GM12878 (cell line): ENCODE results near the gene EML3. TPM values are rescaled to one million over a fixed set of nuclear protein-coding genes. Genes with fewer than 3 reads are reported as not detected.
A peak's percentile ranks its signal among the peaks of the same experiment; 100 is the strongest.

Source experiments
- ATAC-seq: fragments of 200-7000 bp; cut with Tn5 transposase; 3 replicates; pipeline ENCODE4 v1.9.1; 2020; ENCODE audit warnings: mild to moderate bottlenecking, moderate library complexity
- BruUV-seq: library from RNA; stranded (reverse); fragments of 400-500 nt; replicated peaks from 2 replicates; lab custom pipeline; 2021; lab: Mats Ljungman, UMichigan
- CTCF ChIA-PET: fragments of 300-600 bp; sonication (Branson Sonifier 250); formaldehyde crosslinking; extraction: SDS; loops from one replicate; lab custom pipeline; 2021; ENCODE audit warnings: inconsistent platforms; lab: Yijun Ruan, JAX
- POLR2A ChIA-PET: fragments of 350-600 bp; formaldehyde crosslinking; extraction: SDS; loops from one replicate; lab custom pipeline; 2021; ENCODE audit warnings: inconsistent platforms; lab: Charles Lee
- RAD21 ChIA-PET: fragments of 300-600 bp; sonication (Branson Sonifier 250); formaldehyde crosslinking; loops from one replicate; lab custom pipeline; 2023; ENCODE audit warnings: antibody characterized with exemption; ENCODE audit not compliant: unreplicated experiment; lab: Charles Lee
- SMC1A ChIA-PET: fragments of 300-600 bp; sonication (Branson Sonifier 250); formaldehyde crosslinking; loops from one replicate; lab custom pipeline; 2023; ENCODE audit not compliant: unreplicated experiment, uncharacterized antibody; lab: Charles Lee
- DNase-seq: peaks from one replicate; pipeline ENCODE4 v3.0.0-alpha.2; 2011; ENCODE audit warnings: low read depth, low spot score
- FAIRE-seq: peaks from 3 replicates; lab custom pipeline; 2011; peaks lifted over from hg19 to GRCh38; lab: Jason Lieb, UNC
- H2AFZ ChIP-seq: 2 replicates; pipeline ENCODE4 v1.6.0; 2011; ENCODE audit warnings: low read depth, low read length, control low read depth; ENCODE audit not compliant: control insufficient read depth
- H3K27ac ChIP-seq: 2 replicates; pipeline ENCODE4 v1.5.1; 2011; ENCODE audit warnings: control low read depth; ENCODE audit not compliant: control insufficient read depth, insufficient read depth
- H3K27me3 ChIP-seq, 2 experiments: replicated peaks in 1 of 2; 2 replicates each; pipeline versions ENCODE4 v1.6.0 to v1.6.1; 2011; ENCODE audit warnings: low read length in 1 of 2; ENCODE audit not compliant: control insufficient read depth in 2 of 2, insufficient read depth in 2 of 2
- H3K36me3 ChIP-seq, 2 experiments: 2 replicates each; pipeline ENCODE4 v1.5.1; 2011; ENCODE audit warnings: low read length in 1 of 2; ENCODE audit not compliant: control insufficient read depth in 2 of 2, insufficient read depth in 2 of 2
- H3K4me1 ChIP-seq: 2 replicates; pipeline ENCODE4 v1.6.1; 2011; ENCODE audit warnings: mild to moderate bottlenecking, low read length, moderate library complexity, mixed read lengths; ENCODE audit not compliant: control insufficient read depth, insufficient read depth
- H3K4me2 ChIP-seq: 2 replicates; pipeline ENCODE4 v1.6.0; 2011; ENCODE audit warnings: control low read depth; ENCODE audit not compliant: control insufficient read depth, insufficient read depth
- H3K4me3 ChIP-seq: fragments of 200-600 bp; sonication (generic); 2 replicates; pipeline ENCODE4 v1.5.1; 2016
- H3K79me2 ChIP-seq: 2 replicates; pipeline ENCODE4 v1.6.0; 2011; ENCODE audit warnings: low read length; ENCODE audit not compliant: control insufficient read depth, insufficient read depth
- H3K9ac ChIP-seq: 2 replicates; pipeline ENCODE4 v1.8.0; 2011; ENCODE audit warnings: low read length, control low read depth, mixed read lengths; ENCODE audit not compliant: control insufficient read depth, insufficient read depth
- H3K9me3 ChIP-seq: replicated peaks from 3 replicates; pipeline ENCODE4 v1.5.1; 2011; ENCODE audit warnings: mild to moderate bottlenecking, low read length; ENCODE audit not compliant: control insufficient read depth, insufficient read depth
- H4K20me1 ChIP-seq: 2 replicates; pipeline ENCODE4 v1.6.0; 2011; ENCODE audit not compliant: control insufficient read depth, insufficient read depth
- EZH2 ChIP-seq: IDR thresholded peaks from 2 replicates; pipeline ENCODE4 v1.6.1; 2012; ENCODE audit warnings: low read depth, mild to moderate bottlenecking, control low read depth, inconsistent platforms, low read length, borderline replicate concordance; ENCODE audit not compliant: control insufficient read depth
- NRF1 ChIP-seq: conservative IDR thresholded peaks from 2 replicates; pipeline ENCODE4 v1.6.1; 2011; ENCODE audit warnings: mild to moderate bottlenecking, low read depth, low read length, improper control_type of control experiment
- PML ChIP-seq: IDR thresholded peaks from 2 replicates; pipeline ENCODE4 v1.6.1; 2012; ENCODE audit warnings: low read length, inconsistent platforms
- SIN3A ChIP-seq: IDR thresholded peaks from 2 replicates; pipeline ENCODE4 v1.6.1; 2012; ENCODE audit warnings: low read depth, low read length, improper control_type of control experiment
- SREBF2 ChIP-seq: IDR thresholded peaks from 2 replicates; pipeline ENCODE4 v1.6.1; 2012; ENCODE audit warnings: mild to moderate bottlenecking, low read length
- ZNF274 ChIP-seq: IDR thresholded peaks from one replicate; pipeline ENCODE4 v1.8.0; 2011; ENCODE audit not compliant: insufficient read length, insufficient read depth
- WGBS: methylation state at CpG from one replicate; pipeline ENCODE4 v1.1.6; 2016; ENCODE audit warnings: low lambda C conversion rate; ENCODE audit not compliant: insufficient replicate concordance, insufficient coverage; ENCODE audit errors: missing lambda C conversion rate; 5-methylcytosine and 5-hydroxymethylcytosine counted together
- in situ Hi-C: fragments of 300-500 bp; cut with MboI; formaldehyde crosslinking; loops from 9 replicates; pipeline ENCODE4 v1.14.3; 2018; ENCODE audit warnings: mixed read lengths
- intact Hi-C: fragments of 100-400 bp; cut with micrococcal nuclease; formaldehyde crosslinking; loops from one replicate; pipeline ENCODE4 v1.14.2; 2022; ENCODE audit not compliant: unreplicated experiment
- polyA plus RNA-seq, 11 experiments: library from polyadenylated mRNA; depleted of rRNA in 4 of 11; unstranded in 6 of 11; stranded (reverse) in 5 of 11; fragments of >200 nt; fragmentation: Nextera tagmentation in 4 of 11; fragmentation: Illumina TruSeq in 1 of 11; extraction: Ambion mirVana in 4 of 11; extraction: Trizol in 1 of 11; gene quantifications; 1 replicate in 1 of 11; 2 replicates in 10 of 11; pipeline versions ENCODE4 v1.2.1 to v1.2.3, GENCODE V29; 2011 to 2016; ENCODE audit warnings: inconsistent platforms in 2 of 11, missing spikeins in 2 of 11, low read depth in 1 of 11
- total RNA-seq, 4 experiments: library from RNA; depleted of rRNA in 3 of 4; stranded (reverse); fragments of >200 nt in 3 of 4; fragmentation: Illumina TruSeq in 1 of 4; extraction: Trizol in 1 of 4; gene quantifications; 2 replicates each; pipeline versions ENCODE4 v1.2.1 to v1.2.3, GENCODE V29; 2013 to 2021
- TF ChIP-seq, protein P1 (sequence below): fragments of 450-650 bp; IDR thresholded peaks from 2 replicates; pipeline ENCODE4 v1.6.1; 2016; ENCODE audit warnings: mild to moderate bottlenecking

EML3 gene
- total and polyA plus RNA-seq, 10 of the 15 experiments (the other 5 are each of a cell fraction or from before 2014, with no cell fraction given), result 0.58 to 82.5 (median 24.8) TPM

DNA sequence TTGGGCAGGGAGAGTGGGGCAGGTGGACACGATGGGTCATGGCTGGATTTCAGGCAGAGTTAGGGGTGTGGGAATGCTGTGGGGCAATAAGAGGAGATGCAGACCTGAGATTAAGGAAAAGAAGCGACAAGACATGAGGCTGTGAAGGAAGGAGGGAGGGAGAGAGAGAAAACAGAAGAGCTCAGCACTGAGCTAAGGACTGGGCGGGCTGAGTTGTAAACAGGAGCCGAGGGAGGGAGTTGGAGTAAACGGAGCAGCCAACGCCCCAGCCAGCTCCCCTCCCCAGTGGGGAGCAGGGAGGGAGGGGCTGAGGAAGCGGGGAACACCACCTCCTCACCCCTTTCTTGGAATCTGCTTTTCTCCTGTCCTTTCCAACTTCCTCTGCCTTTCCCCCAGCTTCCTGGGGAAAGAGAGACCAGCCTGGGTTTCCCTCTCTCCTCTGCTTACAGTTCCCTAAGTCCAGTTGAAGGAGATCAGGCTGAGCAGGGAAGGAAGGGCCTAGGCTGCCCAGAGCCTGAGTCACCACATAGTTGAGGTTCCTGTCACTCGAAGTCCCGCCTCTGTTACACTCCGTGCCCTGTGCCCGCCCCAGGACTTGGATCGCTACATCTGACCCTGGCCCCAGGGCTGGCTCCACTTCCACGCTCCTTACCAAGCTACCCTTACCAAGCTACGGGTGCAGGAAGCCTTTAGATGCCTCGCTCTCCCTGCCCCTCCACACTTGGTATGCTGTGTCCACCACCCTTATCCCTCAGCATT lies 59.3 kb downstream of the EML3 start:
- DNase-seq (no peak), FAIRE-seq (no peak), ATAC-seq (no peak)
- no peaks in the 10 kb centered on the region for H3K27me3 ChIP-seq
- no peaks in the 10 kb centered on the region for H3K79me2 ChIP-seq
- H3K9ac ChIP-seq, result no peak overlapping the region
- in situ Hi-C loops, result loop anchor here (10.0 kb wide), 1 partner anchor 128 kb away; no protein-coding TSS in a partner anchor
- WGBS, result 64% methylated on average over 15 of the region's 15 CpGs
- no TSS peak for BruUV-seq
- H3K9me3 ChIP-seq, result no peaks in the 10 kb centered on the region
- POLR2A ChIA-PET, result interaction anchor here (0.5 to 11.4 kb wide), 8 partner anchors 8 to 308 kb away, joined by 3 to 188 read pairs (median 4); partner anchors contain the start of genes AHNAK, EEF1G, MTA2 and STX5
- intact Hi-C loops, result no loop called here
- CTCF ChIA-PET, result interaction anchor here (0.7 to 4.9 kb wide), 6 partner anchors 8 to 129 kb away, joined by 3 to 52 read pairs (median 5); partner anchors contain the start of gene TUT1
- RAD21 ChIA-PET, result interaction anchor here (0.6 to 13.9 kb wide), 5 partner anchors 10 to 112 kb away, joined by 3 to 313 read pairs (median 3); partner anchors contain the start of genes AHNAK, C11orf98, CSKMT and EEF1G
- no peaks in the 10 kb centered on the region for H3K36me3 ChIP-seq
- peak overlapping the region; percentile 33 for H2AFZ ChIP-seq
- H3K4me1 ChIP-seq, result peaks cover 76% of the 10 kb centered on the region
- SMC1A ChIA-PET, result interaction anchor here (0.7 to 11.4 kb wide), 9 partner anchors 10 to 158 kb away, joined by 3 to 212 read pairs (median 3); partner anchors contain the start of gene B3GAT3
- peak overlapping the region; percentile 46 for H3K4me2 ChIP-seq
- TF ChIP-seq, protein P1, sequence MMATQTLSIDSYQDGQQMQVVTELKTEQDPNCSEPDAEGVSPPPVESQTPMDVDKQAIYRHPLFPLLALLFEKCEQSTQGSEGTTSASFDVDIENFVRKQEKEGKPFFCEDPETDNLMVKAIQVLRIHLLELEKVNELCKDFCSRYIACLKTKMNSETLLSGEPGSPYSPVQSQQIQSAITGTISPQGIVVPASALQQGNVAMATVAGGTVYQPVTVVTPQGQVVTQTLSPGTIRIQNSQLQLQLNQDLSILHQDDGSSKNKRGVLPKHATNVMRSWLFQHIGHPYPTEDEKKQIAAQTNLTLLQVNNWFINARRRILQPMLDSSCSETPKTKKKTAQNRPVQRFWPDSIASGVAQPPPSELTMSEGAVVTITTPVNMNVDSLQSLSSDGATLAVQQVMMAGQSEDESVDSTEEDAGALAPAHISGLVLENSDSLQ, result no peak
- TF ChIP-seq EZH2 (no peak), ZNF274 (no peak), NRF1 (no peak), PML (no peak), SIN3A (no peak), SREBF2 (no peak)
- TF ChIP-seq, all 136 proteins: peak for 0
- no peaks in the 10 kb centered on the region for H4K20me1 ChIP-seq
- H3K27ac ChIP-seq, result peak overlapping the region; percentile 56
- H3K4me3 ChIP-seq, result no peak overlapping the region
